Neuronal stem cell (in vitro differentiated cells): ENCODE results near the gene SCAMP2.
A peak's percentile ranks its signal among the peaks of the same experiment; 100 is the strongest.

Experiments used
- DNase-seq: peaks from one replicate; pipeline ENCODE4 v3.0.0-alpha.2; 2013; ENCODE audit warnings: low spot score
- H2AFZ ChIP-seq: one replicate; pipeline ENCODE4 v1.6.1; 2013; ENCODE audit warnings: mild to moderate bottlenecking, low read length, inconsistent platforms
- H2AK5ac ChIP-seq: 2 replicates; pipeline ENCODE4 v1.6.1; 2013; ENCODE audit warnings: low read depth, mild to moderate bottlenecking, inconsistent platforms, low read length, moderate library complexity, mixed read lengths
- H2BK120ac ChIP-seq: 2 replicates; pipeline ENCODE4 v1.6.1; 2013; ENCODE audit warnings: low read depth, mild to moderate bottlenecking, inconsistent platforms, low read length, moderate library complexity, mixed read lengths
- H2BK12ac ChIP-seq: one replicate; pipeline ENCODE4 v1.6.1; 2013; ENCODE audit warnings: low read length, inconsistent platforms
- H2BK15ac ChIP-seq: 2 replicates; pipeline ENCODE4 v1.6.1; 2013; ENCODE audit warnings: mild to moderate bottlenecking, low read length, inconsistent platforms, mixed read lengths
- H2BK5ac ChIP-seq: one replicate; pipeline ENCODE4 v1.6.1; 2013; ENCODE audit warnings: inconsistent platforms, mild to moderate bottlenecking, low read length, moderate library complexity
- H3K14ac ChIP-seq: one replicate; pipeline ENCODE4 v1.6.1; 2013; ENCODE audit warnings: low read length, inconsistent platforms
- H3K18ac ChIP-seq: 2 replicates; pipeline ENCODE4 v1.6.1; 2013; ENCODE audit warnings: low read length, inconsistent platforms
- H3K23ac ChIP-seq: 2 replicates; pipeline ENCODE4 v1.6.1; 2013; ENCODE audit warnings: low read depth, mild to moderate bottlenecking, mixed read lengths, low read length, inconsistent platforms; ENCODE audit not compliant: poor library complexity
- H3K27ac ChIP-seq: replicated peaks from 3 replicates; pipeline ENCODE4 v1.5.1; 2013; ENCODE audit warnings: low read length, inconsistent platforms
- H3K27me3 ChIP-seq, 3 experiments: 2 replicates each; pipeline ENCODE4 v1.6.1; 2013; ENCODE audit warnings: low read length in 3 of 3, mild to moderate bottlenecking in 2 of 3, inconsistent platforms in 1 of 3, low read depth in 1 of 3, mixed read lengths in 1 of 3, moderate library complexity in 1 of 3; ENCODE audit not compliant: control insufficient read depth in 3 of 3, insufficient read depth in 3 of 3
- H3K36me3 ChIP-seq, 2 donors: replicated peaks in 1 of 2; 2 replicates each; pipeline ENCODE4 v1.6.1; 2013; ENCODE audit warnings: low read length in 2 of 2; ENCODE audit not compliant: control insufficient read depth in 2 of 2, insufficient read depth in 2 of 2
- H3K4ac ChIP-seq: 2 replicates; pipeline ENCODE4 v1.6.1; 2013; ENCODE audit warnings: inconsistent platforms, mild to moderate bottlenecking, low read length, moderate library complexity
- H3K4me1 ChIP-seq, 2 donors: 1 replicate in 1 of 2; 2 replicates in 1 of 2; pipeline ENCODE4 v1.6.1; 2013; ENCODE audit warnings: low read length in 2 of 2, low read depth in 1 of 2; ENCODE audit not compliant: control insufficient read depth in 2 of 2, insufficient read depth in 1 of 2
- H3K4me2 ChIP-seq: one replicate; pipeline ENCODE4 v1.6.1; 2013; ENCODE audit warnings: mild to moderate bottlenecking, low read length, inconsistent platforms; ENCODE audit not compliant: insufficient read depth, poor library complexity, severe bottlenecking
- H3K4me3 ChIP-seq, 2 donors: 2 replicates each; pipeline ENCODE4 v1.5.1; 2013; ENCODE audit warnings: low read length in 2 of 2, mild to moderate bottlenecking in 2 of 2, inconsistent platforms in 1 of 2, moderate library complexity in 1 of 2
- H3K79me1 ChIP-seq: one replicate; pipeline ENCODE4 v1.6.1; 2013; ENCODE audit warnings: low read depth, mild to moderate bottlenecking, inconsistent platforms, low read length, moderate library complexity
- H3K9ac ChIP-seq: one replicate; pipeline ENCODE4 v1.6.1; 2013; ENCODE audit warnings: mild to moderate bottlenecking, low read depth, low read length, inconsistent platforms; ENCODE audit not compliant: poor library complexity
- H3K9me3 ChIP-seq, 2 donors: replicated peaks in 1 of 2; 2 replicates each; pipeline versions ENCODE3 to v1.6.1; 2013; ENCODE audit warnings: low read length in 2 of 2, mild to moderate bottlenecking in 2 of 2, inconsistent platforms in 1 of 2, low read depth in 1 of 2, mixed read lengths in 1 of 2, moderate library complexity in 1 of 2; ENCODE audit not compliant: control insufficient read depth in 2 of 2, insufficient read depth in 1 of 2
- H4K8ac ChIP-seq: one replicate; pipeline ENCODE4 v1.6.1; 2013; ENCODE audit warnings: low read depth, mild to moderate bottlenecking, inconsistent platforms, low read length, moderate library complexity
- H4K91ac ChIP-seq: one replicate; pipeline ENCODE4 v1.6.1; 2013; ENCODE audit warnings: low read length, low read depth, mild to moderate bottlenecking, inconsistent platforms; ENCODE audit not compliant: poor library complexity
- WGBS, 2 donors: extraction: QIAGEN DNeasy Blood & Tissue Kit; methylation state at CpG; one replicate each; pipeline ENCODE4 v1.1.7; 2013; ENCODE audit warnings: missing lambda C conversion rate in 2 of 2, mixed read lengths in 1 of 2; ENCODE audit not compliant: insufficient read length in 2 of 2, insufficient replicate concordance in 1 of 2; ENCODE audit errors: extremely low coverage in 2 of 2; 5-methylcytosine and 5-hydroxymethylcytosine counted together

SCAMP2 gene

DNA sequence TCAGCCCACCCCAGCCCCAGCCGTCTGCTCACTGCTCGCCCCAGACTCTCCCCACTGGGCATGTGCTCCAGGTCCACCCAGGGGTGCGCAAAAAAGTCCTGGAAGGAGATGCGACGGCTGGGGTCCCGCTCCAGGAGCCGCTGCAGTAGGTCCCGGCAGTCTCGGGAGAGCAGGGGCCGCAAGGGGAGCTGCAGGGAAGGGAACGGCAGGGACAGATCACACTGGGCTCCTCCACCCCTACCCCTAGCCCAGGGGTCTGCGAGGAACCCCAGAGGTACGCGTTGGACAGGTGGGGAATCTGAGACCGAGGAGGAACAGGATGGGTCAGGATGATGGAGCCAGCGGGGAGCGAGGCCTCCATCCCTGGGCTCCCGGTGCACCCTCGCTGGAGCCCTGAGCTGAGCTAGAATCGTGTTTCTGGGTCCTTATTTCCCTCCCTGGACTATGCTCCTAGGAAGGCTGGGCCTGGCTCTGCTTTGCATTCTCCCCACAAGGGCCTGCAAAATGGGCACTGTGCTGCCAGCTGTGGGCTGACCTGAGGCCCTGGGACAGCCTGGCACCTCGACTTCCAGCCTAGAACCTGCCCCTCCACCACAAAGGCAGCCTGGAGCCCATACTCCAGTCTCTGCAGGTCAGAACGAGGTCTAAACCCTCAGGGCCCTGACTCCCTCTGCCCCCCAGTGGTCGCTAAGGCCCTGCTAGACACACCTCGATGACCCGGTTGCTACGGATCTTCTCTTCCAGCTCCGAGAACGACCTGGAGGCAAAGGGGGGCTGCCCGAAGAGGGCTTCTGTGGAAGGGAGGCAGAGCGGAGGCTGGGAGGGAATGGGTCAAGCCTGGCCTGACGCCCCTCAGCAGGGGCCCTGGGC, 33.4 kb downstream of the SCAMP2 start:
- Histone ChIP-seq H4K8ac (no peak overlapping the region), H2BK5ac (peak overlapping the region; percentile 3), H3K9ac (no peak overlapping the region), H4K91ac (no peak overlapping the region), H3K9me3 (no peaks in the 10 kb centered on the region), H3K79me1 (peaks cover 3% of the 10 kb centered on the region), H3K4me1 (peaks cover 6 to 12% of the 10 kb centered on the region in 2 donors), H3K18ac (no peak overlapping the region), H2BK15ac (no peak overlapping the region), H2BK120ac (no peak overlapping the region), H3K27me3 (no peaks in the 10 kb centered on the region), H2AFZ (no peak overlapping the region), H2BK12ac (no peak overlapping the region), H3K4me3 (no peak overlapping the region), H3K14ac (no peak overlapping the region), H3K23ac (peak overlapping the region; percentile 59), H3K27ac (no peak overlapping the region), H3K36me3 (peaks cover 0 to 62% of the 10 kb centered on the region in 2 donors), H3K4ac (no peak overlapping the region), H2AK5ac (peak overlapping the region; percentile 60), H3K4me2 (no peak overlapping the region)
- no CpG with 5 or more reads among the region's 31 CpGs for WGBS, 2 donors
- no peak for DNase-seq

DNA sequence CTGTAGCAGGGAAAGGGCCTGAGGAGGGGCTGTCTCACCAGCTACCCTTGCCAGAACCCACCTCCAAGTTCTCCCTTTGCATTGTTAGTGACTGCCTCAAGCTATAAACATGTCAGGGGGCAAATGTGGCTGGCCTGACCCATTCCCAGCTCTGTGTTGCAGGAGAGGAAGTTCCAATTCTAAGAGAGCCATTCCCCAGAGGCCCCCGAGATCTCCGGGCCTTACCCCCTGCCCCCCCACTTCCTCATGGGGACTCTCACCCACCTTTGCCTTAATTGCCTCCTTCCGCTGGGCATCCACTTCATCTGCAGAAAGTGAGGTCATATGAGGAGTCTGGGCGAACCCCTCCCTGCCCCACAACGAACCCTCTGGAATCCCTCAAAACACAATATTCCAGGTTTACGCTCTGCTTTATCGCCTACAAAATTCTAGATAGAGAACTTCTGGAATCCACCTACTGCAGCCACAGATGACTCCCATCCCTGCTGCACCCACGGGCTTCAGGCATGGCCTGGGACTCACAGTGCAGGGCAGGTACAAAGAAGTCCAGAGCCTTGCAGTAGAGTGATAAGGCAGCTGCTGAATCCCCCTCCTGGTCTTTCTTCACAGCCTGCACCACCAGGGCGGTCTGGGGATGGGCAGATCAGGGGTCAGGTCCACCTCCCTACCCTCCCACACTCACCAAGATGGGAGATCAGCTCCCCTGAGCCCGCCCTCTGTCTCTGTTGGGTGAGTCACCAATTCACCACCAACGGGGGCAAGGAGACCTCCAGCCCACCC, 34.2 kb downstream of the SCAMP2 start:
- H3K79me1 ChIP-seq: peaks cover 3% of the 10 kb centered on the region
- no peak overlapping the region for H4K91ac ChIP-seq
- no peaks in the 10 kb centered on the region for H3K9me3 ChIP-seq
- H2BK15ac ChIP-seq: no peak overlapping the region
- WGBS, 2 donors: no CpG with 5 or more reads among the region's 11 CpGs
- no peak overlapping the region for H3K4me2 ChIP-seq
- no peak overlapping the region for H4K8ac ChIP-seq
- H3K27ac ChIP-seq: no peak overlapping the region
- peak overlapping the region; percentile 34 for H2BK5ac ChIP-seq
- H3K23ac ChIP-seq: no peak overlapping the region
- H3K14ac ChIP-seq: no peak overlapping the region
- H2BK12ac ChIP-seq: no peak overlapping the region
- no peak for DNase-seq
- H3K18ac ChIP-seq: no peak overlapping the region
- no peak overlapping the region for H2AK5ac ChIP-seq
- H2BK120ac ChIP-seq: no peak overlapping the region
- H3K9ac ChIP-seq: no peak overlapping the region
- peaks cover 0 to 55% of the 10 kb centered on the region in 2 donors for H3K36me3 ChIP-seq
- H2AFZ ChIP-seq: no peak overlapping the region
- peaks cover 6 to 7% of the 10 kb centered on the region in 2 donors for H3K4me1 ChIP-seq
- H3K4me3 ChIP-seq: no peak overlapping the region
- H3K4ac ChIP-seq: no peak overlapping the region
- no peaks in the 10 kb centered on the region for H3K27me3 ChIP-seq

DNA sequence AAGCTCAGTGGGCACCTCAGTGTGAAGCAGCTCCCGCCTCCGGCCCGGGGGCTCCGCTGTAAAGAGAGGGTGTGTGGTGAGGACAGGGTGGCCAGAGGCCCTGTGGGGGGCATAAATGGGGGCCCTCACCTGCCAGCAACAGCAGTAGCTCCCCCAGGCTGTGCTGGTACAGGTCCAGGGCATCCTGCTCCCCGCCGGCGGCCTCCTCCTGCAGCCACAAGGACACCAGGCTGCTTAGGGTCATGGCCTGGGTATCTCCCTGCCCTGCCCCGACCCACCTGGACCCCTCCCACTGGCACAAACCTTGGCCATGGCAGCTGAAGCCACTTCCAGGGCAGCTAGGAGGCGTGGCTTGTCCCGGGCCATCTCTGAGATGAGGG, 35.0 kb downstream of the SCAMP2 start:
- Histone ChIP-seq H3K36me3 (peaks cover 0 to 55% of the 10 kb centered on the region in 2 donors), H3K27me3 (no peaks in the 10 kb centered on the region)

More for the DNA sequence above, 35.0 kb downstream of the SCAMP2 start:
- Histone ChIP-seq H3K18ac (no peak overlapping the region), H3K23ac (peak overlapping the region; percentile 28), H4K8ac (peak overlapping the region; percentile 3), H3K27ac (no peak overlapping the region), H3K4me2 (no peak overlapping the region), H2BK120ac (no peak overlapping the region), H3K9me3 (no peaks in the 10 kb centered on the region), H4K91ac (no peak overlapping the region), H3K4me1 (peaks cover 0 to 3% of the 10 kb centered on the region in 2 donors), H2BK5ac (peak overlapping the region; percentile 34), H2BK15ac (no peak overlapping the region), H3K79me1 (peaks cover 3% of the 10 kb centered on the region), H2AFZ (no peak overlapping the region), H3K14ac (no peak overlapping the region), H3K4ac (no peak overlapping the region), H2BK12ac (no peak overlapping the region), H2AK5ac (no peak overlapping the region), H3K9ac (no peak overlapping the region), H3K4me3 (no peak overlapping the region)
- DNase-seq: no peak
- WGBS, 2 donors: no CpG with 5 or more reads among the region's 10 CpGs
